HG02642 (cell line): ENCODE data around the gene CCDC92.

ENCODE experiments used
- ATAC-seq: cut with Tn5 transposase; IDR thresholded peaks from one replicate; pipeline ENCODE4 v1.9.1; 2021; ENCODE audit warnings: mild to moderate bottlenecking; ENCODE audit not compliant: unreplicated experiment, poor library complexity

The CCDC92 gene

DNA sequence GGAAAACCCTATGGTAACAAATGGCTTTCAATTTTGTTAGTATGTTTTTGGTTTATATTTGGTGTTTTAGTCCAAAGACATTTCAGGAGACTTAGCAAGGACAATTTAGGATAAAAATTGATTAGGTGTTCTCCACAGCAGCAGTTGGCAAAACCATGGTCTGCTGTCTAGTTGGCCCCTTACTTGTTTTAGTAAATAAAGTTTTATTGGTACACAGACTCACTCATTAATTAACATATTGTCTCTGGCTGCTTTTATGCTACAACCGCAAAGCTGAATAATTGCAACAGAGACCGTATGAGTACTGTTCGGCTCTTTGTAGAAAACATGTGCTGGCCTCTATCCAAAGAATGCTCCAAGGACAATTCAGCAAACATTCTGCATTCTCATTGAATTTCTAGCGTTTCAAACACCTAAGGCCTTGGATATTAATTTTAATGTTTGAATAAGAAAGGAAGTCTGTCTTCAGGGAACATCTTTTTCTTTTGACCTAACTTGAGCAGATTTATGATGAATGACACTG, 77.7 kb downstream of the CCDC92 start:
- ATAC-seq = no peak

DNA sequence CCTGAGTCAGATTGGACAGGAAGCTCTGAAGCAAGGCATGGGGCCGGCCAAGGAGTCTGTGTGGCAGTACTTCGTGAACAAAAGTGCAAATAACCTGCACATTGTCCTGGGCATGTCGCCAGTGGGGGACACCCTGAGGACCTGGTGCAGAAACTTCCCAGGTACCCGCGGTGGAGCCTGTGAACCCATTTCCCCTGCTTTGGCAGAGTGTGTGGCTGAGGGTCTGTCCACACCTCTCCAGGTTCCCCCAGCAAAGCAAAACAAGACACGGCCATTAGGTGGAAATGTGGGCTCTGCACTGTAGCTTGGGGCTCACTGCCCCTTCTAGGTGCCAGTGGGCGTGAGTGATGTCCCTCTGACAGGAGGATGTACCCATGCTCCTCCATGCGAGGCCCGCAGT, 79.4 kb downstream of the CCDC92 start:
- ATAC-seq = no peak

DNA sequence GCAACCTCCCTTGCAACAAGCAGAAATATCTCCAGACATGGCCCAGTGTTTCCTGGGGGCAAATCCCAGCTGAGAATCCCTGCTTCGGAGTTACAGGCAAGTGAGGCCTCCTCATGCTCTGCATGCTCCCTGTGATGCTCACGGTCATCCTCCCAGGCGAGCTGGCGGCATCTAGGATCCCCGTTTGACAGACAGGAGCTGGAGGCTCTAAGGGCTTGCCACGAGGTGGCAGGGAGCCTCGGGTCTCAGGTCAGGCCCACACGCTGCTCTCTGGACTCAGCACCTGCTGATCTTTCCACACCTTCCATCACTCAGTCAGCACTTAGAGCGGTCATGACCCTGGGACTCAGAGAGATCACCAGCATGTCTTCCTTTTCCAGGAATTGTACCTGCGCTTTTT, 79.8 kb downstream of the CCDC92 start:
- no peak for ATAC-seq

DNA sequence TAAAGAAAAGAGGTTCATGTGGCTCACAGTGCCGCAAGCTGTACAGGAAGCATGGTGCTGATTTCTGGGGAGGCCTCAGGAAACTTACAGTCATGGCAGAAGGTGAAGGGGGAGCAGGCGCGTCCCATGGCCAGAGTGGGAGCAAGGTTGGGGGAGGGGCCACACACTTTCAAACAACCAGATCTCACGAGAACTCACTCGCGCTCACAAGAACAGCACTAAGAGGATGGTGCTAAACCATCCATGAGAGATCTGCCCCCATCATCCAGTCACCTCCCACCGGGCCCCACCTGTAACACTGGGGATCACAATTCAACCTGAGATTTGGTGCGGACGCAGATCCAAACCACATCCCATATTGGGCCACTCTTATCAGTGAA, 80.5 kb downstream of the CCDC92 start:
- no peak for ATAC-seq

DNA sequence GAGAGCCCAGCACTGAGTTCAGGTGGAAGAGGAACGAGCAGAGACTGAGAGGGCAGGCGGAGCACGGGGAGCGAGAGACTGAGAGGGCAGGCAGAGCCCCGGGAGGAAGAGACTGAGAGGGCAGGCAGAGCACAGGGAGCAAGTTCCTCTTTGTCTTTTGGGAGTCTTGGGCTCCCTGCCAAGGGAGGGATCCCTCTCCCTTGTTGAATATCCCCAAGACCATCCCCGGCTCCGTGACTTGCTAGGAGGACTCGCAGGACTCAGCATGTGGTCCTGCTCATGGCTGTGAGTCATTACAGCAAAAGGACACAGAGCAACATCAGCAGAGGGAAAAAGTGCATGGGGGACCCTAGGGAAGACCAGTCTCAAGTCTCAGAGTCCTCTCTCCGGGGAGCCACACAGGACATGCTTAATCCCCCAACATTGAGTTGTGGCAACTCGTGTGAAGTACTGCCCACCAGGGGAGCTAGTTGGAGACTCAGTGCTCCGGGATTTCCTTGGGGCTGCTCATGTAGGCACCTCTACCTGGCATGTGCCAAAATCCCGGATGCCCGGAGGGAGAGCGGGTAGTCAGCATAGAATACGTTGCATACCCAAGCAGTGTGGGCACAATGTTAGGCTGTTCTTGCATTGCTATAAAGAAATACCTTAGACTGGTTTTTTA, 81.0 kb downstream of the CCDC92 start:
- no peak for ATAC-seq

DNA sequence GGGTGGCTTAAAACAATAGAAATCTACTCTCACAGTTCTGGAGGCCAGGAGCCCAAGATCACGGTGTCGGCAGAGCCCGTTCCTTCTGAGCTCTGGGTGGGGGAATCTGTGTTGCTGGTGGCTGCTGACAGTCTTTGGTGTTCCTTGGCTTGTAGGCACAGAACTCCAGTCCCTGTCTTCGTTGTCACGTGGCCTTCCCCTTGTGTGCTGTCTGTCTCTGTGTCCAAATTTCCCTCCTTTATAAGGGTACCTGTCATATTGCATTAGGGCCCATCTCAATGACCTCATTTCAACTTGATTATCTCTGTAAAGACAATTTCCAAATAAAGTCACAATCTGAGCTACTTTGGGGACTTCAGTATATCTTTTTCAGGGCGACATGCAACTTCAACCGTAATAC, 81.6 kb downstream of the CCDC92 start:
- no peak for ATAC-seq

DNA sequence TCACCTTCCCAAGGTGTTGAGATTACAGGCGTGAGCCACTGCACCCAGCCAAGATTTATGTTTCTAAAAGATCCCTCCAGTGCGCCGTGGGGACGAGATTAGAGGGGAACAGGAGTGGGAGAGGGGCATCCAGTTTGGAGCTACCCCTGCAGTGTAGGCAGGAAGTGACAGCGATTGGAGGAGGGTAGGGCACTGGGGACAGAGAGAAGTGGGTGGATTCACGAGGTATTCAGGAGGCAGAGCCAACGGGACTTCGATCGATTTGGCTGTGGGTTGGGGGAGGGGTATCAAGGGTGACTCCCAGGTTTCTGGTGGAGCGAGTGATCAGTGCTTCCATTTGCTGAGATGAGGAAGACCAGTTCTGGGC, 82.1 kb downstream of the CCDC92 start:
- ATAC-seq = no peak

DNA sequence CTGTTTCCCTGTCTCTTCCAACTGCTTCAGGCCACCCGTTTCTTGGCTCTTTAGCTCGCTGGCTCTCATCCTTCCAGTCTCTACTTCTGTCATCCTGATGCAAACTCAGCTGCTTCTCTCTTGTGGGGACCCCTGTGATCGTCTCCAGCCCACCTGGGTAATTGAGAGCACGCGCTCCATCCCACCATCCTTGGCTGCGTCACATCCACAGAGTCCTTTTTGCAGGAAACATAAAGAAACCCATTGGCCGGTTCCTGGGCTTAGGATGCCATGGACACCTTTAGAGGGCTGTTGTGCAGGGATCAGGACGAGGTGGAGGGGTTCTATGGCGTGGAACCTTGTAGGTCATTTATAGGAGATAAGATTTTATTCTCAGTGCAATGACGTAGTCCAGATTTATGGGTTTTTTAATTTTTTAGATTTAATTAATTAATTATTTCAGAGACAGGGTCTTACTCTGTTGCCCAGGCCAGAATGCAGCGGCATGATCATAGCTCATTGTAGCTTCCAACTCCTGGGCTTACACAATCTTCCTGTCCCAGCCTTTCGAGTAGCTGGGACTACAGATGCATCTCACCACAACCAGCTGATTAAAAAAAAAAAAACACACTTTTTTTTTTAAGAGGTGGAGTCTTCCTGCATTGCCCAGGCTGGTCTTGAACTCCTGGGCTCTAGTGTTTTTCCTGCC, 82.6 kb downstream of the CCDC92 start:
- ATAC-seq = no peak

DNA sequence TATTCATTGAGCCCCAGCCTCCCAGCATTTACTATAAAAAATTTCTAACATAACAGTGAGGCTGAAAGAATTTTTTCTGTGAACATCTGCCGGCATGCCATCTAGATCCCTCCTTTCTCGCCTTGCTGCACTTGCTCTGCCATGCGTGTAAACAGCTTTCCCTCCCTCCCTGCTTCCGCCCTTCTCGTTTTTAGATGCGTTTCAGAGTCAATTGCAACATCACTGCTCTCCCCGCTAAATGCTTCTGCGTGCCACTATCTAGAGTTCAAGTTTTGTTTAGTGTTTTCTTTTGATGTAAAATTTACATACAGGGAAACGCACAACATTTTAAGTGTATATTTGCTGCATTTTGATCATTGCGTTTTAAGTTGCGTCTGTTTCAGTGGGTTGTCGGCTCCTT, 83.6 kb downstream of the CCDC92 start:
- no peak for ATAC-seq

DNA sequence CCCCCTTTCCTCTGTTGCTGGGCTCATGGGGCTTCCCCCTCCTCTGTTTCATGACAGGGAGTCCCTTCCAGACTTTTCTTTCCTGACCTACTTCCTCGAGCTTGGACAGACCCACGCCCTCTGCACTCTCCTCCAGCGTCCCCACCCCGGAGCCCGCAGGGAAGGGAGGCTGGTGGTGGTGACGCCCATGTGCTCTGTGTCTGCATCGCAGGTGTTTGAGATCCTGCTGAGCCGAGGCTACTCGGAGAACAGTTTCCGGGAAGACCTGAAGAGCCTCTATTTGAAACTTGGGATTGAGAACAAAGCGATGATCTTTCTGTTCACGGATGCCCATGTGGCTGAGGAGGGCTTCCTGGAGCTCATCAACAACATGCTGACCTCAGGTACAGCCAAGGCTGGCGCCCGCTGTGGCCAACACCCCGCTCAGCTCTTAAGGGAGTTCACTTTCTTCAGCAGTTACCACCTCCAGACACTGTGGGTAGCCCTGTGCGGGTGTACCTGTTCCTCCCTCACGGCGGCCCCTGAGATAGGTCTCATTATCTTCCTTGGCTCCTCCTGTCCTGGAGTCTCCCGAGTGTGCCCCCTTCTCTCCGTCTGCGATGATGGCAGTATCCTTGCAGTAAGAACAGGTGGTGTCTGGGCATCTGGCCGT, 85.6 kb downstream of the CCDC92 start:
- no peak for ATAC-seq

DNA sequence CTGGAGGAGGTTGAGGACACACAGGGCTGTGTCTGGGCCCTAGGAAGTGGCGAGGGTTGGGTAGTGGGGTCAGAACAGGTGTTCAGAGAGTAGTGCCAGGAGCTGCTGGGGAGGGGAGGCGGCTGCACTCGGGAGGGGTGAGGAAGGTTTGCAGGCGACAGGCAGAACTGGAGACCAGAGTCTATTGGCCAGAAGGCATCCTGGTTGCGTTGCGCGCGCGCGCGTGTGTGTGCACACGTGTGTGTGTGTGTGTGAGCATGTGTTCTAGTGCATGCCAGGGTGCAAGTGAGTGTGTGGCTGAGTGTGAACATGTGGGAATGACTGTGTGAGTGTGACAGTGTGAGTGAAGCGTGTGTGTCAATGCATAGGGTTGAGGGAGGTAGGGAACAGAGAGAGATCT, 86.4 kb downstream of the CCDC92 start:
- no peak for ATAC-seq
